Measurements from ENCODE around the gene MYZAP. TPM values are rescaled to one million over a fixed set of nuclear protein-coding genes. Genes with fewer than 3 reads are reported as not detected.

Gene MYZAP
- total and polyA plus RNA-seq, 9 donors, result 1.1 to 11.3 (median 5.5) TPM

DNA sequence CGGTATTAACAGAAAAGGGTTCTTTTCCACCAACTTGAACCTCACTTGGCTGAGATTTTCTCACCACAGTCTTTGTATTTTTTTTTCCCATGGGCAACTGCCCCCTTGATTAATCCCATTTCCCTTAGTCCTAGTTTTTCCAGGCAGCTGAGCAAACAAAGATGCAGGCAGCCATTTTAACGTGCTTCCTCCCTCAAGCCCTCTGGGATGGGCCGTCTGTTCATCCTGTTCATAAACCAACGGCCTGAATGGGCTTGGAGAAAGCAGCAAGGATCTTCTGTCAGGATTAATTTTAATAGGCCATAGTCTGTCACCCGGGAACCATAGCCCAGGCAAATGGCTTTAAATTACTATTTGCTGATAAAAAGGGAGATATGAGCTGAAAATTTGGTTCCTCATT, 104.4 kb downstream of the MYZAP start:
- H3K36me3 ChIP-seq, result no peaks in the 10 kb centered on the region
- no peaks in the 10 kb centered on the region for H3K27me3 ChIP-seq
- no peak for DNase-seq
- no peak overlapping the region for H3K4me3 ChIP-seq
- H3K4me1 ChIP-seq (ENCODE audit: insufficient read depth), result peaks cover 7% of the 10 kb centered on the region
- intact Hi-C loops (cut with DNase I), result no loop called here
- WGBS, 3 donors, result 82 to 88% (median 84%) methylated on average over 5 of the region's 5 CpGs
- no peaks in the 10 kb centered on the region for H3K9me3 ChIP-seq
- no peak overlapping the region for H3K27ac ChIP-seq
- TF ChIP-seq, protein P1, sequence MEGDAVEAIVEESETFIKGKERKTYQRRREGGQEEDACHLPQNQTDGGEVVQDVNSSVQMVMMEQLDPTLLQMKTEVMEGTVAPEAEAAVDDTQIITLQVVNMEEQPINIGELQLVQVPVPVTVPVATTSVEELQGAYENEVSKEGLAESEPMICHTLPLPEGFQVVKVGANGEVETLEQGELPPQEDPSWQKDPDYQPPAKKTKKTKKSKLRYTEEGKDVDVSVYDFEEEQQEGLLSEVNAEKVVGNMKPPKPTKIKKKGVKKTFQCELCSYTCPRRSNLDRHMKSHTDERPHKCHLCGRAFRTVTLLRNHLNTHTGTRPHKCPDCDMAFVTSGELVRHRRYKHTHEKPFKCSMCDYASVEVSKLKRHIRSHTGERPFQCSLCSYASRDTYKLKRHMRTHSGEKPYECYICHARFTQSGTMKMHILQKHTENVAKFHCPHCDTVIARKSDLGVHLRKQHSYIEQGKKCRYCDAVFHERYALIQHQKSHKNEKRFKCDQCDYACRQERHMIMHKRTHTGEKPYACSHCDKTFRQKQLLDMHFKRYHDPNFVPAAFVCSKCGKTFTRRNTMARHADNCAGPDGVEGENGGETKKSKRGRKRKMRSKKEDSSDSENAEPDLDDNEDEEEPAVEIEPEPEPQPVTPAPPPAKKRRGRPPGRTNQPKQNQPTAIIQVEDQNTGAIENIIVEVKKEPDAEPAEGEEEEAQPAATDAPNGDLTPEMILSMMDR (IDR thresholded peaks at IDR 0.05), result no peak
- TF ChIP-seq POLR2A (IDR thresholded peaks at IDR 0.05), result no peak
- TF ChIP-seq EP300 (IDR thresholded peaks at IDR 0.05), result no peak

DNA sequence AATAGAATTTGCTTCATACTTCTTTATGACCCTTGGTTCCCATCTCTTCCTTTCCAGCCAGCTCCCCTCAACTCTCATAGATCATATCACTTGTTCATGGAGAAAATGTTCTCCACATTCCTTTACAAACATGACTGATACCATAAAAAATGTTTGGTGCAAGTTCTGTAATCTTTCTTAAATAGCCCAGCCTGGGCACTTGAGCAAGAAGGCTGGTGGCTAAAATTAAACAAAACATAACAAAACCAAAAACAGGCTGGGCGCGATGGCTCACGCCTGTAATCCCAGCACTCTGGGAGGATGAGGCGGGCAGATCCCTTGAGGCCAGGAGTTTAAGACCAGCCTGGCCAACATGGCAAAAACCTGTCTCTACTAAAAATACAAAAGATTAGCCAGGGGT, 105.9 kb downstream of the MYZAP start:
- intact Hi-C loops (cut with DNase I), result no loop called here
- TF ChIP-seq, protein P1 (IDR thresholded peaks at IDR 0.05), result no peak
- no peaks in the 10 kb centered on the region for H3K9me3 ChIP-seq
- H3K27me3 ChIP-seq, result no peaks in the 10 kb centered on the region
- no peak overlapping the region for H3K4me3 ChIP-seq
- no peaks in the 10 kb centered on the region for H3K36me3 ChIP-seq
- WGBS, 3 donors, result 77 to 83% (median 80%) methylated on average over 4 of the region's 4 CpGs
- H3K4me1 ChIP-seq (ENCODE audit: insufficient read depth), result peaks cover 2% of the 10 kb centered on the region
- H3K27ac ChIP-seq, result no peak overlapping the region
- no peak for DNase-seq

DNA sequence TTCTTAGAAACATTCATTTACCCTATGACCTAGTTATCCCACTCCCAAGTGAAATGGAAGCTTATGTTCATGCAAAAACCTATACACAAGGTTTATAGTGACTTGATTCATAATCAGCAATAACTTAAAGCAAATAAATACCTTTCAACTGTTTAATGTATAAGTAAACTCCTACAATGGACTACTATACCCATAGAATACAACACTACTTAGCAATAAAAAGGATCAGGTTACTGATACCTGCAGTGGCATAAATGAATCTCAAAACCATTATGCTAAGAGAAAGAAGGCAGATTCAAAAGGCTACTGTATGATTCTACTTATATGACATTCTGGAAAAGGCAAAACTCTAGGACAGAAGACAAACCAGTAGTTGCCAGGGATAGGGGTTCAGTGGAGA, 106.5 kb downstream of the MYZAP start:
- TF ChIP-seq POLR2A (IDR thresholded peaks at IDR 0.05), result no peak
- TF ChIP-seq, protein P1 (IDR thresholded peaks at IDR 0.05), result no peak
- TF ChIP-seq EP300 (IDR thresholded peaks at IDR 0.05), result no peak
- Histone ChIP-seq H3K4me3 (no peak overlapping the region), H3K27ac (no peak overlapping the region), H3K36me3 (no peaks in the 10 kb centered on the region), H3K4me1 (ENCODE audit: insufficient read depth) (peaks cover 2% of the 10 kb centered on the region), H3K27me3 (no peaks in the 10 kb centered on the region), H3K9me3 (no peaks in the 10 kb centered on the region)
- intact Hi-C loops (cut with DNase I), result no loop called here
- no peak for DNase-seq

DNA sequence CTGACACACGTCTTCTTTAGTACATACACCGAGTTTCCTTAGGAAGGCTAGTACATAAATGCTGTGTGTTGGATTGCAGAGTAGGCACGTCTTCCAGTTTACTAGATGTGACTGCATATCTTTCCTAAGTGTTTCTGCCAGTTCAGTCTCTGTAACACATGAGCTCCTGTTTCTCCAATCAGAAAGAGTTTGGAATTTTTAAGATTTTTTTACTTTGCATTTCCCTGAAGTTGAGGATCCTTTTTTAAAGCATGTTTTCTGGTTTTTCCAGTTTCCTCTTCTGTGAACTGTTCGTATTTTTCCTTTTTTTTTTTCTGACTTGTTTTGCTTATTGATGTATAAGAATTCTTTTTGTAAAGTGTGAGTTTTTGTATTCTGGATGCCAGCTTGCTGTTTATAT, 107.3 kb downstream of the MYZAP start:
- 63 to 79% (median 66%) methylated on average over 4 of the region's 4 CpGs for WGBS, 3 donors
- no peak overlapping the region for H3K4me3 ChIP-seq
- no peak for DNase-seq
- H3K27ac ChIP-seq, result no peak overlapping the region
- TF ChIP-seq, protein P1 (IDR thresholded peaks at IDR 0.05), result no peak
- TF ChIP-seq POLR2A (IDR thresholded peaks at IDR 0.05) (no peak), EP300 (IDR thresholded peaks at IDR 0.05) (no peak)
- H3K36me3 ChIP-seq, result no peaks in the 10 kb centered on the region
- H3K4me1 ChIP-seq (ENCODE audit: insufficient read depth), result peaks cover 2% of the 10 kb centered on the region
- H3K27me3 ChIP-seq, result no peaks in the 10 kb centered on the region
- H3K9me3 ChIP-seq, result no peaks in the 10 kb centered on the region
- intact Hi-C loops (cut with DNase I), result no loop called here

DNA sequence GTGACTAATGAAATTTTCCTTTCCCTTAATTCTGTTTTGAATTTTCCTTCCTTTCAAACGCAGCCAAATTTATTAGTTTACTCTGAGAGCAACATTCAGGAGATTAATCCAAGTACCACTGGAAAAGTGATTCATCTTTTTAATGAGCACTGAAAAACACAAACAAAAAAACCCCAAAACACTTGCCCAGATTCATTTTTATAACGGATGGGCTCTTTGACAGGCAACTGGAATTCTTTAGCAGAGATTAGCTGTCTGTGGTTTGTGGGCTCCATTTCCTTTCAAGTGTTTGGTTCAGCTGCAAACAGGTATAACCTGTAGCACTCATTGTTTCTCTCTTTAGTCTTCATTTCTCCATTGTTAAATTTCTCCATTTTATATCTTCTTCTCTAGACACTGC, 111.7 kb downstream of the MYZAP start:
- no peak for DNase-seq
- Histone ChIP-seq H3K4me1 (ENCODE audit: insufficient read depth) (peaks cover 2% of the 10 kb centered on the region), H3K4me3 (no peak overlapping the region), H3K27ac (no peak overlapping the region), H3K9me3 (no peaks in the 10 kb centered on the region), H3K36me3 (no peaks in the 10 kb centered on the region), H3K27me3 (no peaks in the 10 kb centered on the region)
- WGBS, 3 donors, result 1 to 3% (median 2%) methylated on average over 2 of the region's 2 CpGs
- TF ChIP-seq POLR2A (IDR thresholded peaks at IDR 0.05), result no peak
- intact Hi-C loops (cut with DNase I), result no loop called here

Data from ovary (tissue), 9 donors.